ENCODE results near the gene KCNH4. TPM values are rescaled to one million over a fixed set of nuclear protein-coding genes. Genes with fewer than 3 reads are reported as not detected.

The KCNH4 gene
- total and polyA plus RNA-seq, 8 donors = not detected

GRCh38 chr17:42111265-42111636 is 69.7 kb downstream of the KCNH4 start:
- Histone ChIP-seq H3K4me1 (peaks cover 18 to 41% (median 36%) of the 10 kb centered on the region in 4 donors), H3K27me3 (no peaks in the 10 kb centered on the region), H3K36me3 (peaks cover 4 to 55% (median 45%) of the 10 kb centered on the region in 4 donors), H3K4me3 (peak overlapping the region; percentile 53 to 65 (median 60)), H3K9me3 (no peaks in the 10 kb centered on the region), H3K27ac (peak overlapping the region in 4 of 5 donors; percentile 92 to 96 (median 93))
- TF ChIP-seq EP300 (IDR thresholded peaks at IDR 0.05) (no peak), CTCF (IDR thresholded peaks at IDR 0.05) (no peak), POLR2A (IDR thresholded peaks at IDR 0.05) (no peak), POLR2AphosphoS5 (IDR thresholded peaks at IDR 0.05) (no peak)
- no peak for DNase-seq
- 80 to 92% (median 90%) methylated on average over 10 to 11 of the region's 11 CpGs for WGBS, 5 donors
- intact Hi-C loops (cut with DNase I; ENCODE audit: low total_unique reads) = loop anchor here (5.0 kb wide), 1 partner anchor 89 kb away; the partner anchor contains the start of gene NKIRAS2

DNA sequence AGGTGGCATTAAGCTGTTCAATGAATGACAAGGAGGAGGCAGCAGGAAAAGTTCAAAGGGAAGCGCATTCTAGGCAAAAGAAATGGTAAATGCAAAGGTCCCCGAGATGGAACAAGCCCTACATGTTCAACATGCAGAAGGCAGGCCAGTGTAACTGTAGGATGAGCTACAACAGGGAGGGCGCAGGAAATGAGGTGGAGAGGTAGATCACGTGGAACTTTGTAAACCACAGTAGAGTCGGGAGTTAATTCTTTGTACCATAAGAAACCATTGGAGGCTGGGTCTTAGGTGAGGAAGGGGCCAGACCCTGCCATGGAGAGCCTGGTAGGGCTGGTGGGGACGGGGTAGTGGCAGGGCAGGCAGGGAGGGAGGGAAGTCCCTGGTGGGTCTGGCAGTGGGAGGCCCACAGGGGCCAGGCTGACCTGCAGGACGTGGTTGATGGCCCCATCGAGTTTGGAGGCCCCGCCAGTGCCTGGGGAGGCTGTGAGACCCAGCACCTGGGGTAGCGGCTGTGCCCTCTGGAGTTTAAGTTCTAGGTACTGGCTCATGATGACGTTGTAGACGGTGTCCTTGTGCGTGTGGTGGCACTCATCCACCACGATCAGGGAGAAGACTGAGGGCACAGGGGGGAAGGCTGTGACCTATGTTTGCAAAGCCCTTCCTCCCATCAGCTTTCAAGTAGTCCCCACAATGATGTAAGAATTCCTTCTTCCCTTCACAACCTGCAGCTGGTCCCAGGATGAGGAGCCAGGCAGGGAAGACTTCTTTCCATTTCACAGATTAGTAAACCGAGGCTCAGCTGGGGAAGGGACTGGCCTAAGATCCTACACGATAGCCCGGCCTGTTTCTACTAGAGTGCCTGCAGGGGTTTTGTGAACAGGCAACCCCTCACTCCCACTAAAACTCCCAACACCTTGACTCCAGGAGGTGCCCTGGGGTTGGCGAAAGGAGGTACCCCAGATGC is 70.4 kb downstream of the KCNH4 start:
- H3K4me1 ChIP-seq = peaks cover 18 to 41% (median 36%) of the 10 kb centered on the region in 4 donors
- intact Hi-C loops (cut with DNase I; ENCODE audit: low total_unique reads) = loop anchor here (5.0 kb wide), 1 partner anchor 88 kb away; the partner anchor contains the start of gene NKIRAS2
- H3K9me3 ChIP-seq = no peaks in the 10 kb centered on the region
- H3K27ac ChIP-seq = peak overlapping the region in 2 of 5 donors; percentile 92 to 94
- peak overlapping the region in 1 of 4 donors; percentile 61 for H3K4me3 ChIP-seq
- no peaks in the 10 kb centered on the region for H3K27me3 ChIP-seq
- H3K36me3 ChIP-seq = peaks cover 0 to 53% (median 41%) of the 10 kb centered on the region in 4 donors
- TF ChIP-seq POLR2A (IDR thresholded peaks at IDR 0.05) = no peak
- no peak for DNase-seq
- 89 to 92% (median 90%) methylated on average over 18 of the region's 18 CpGs for WGBS, 5 donors

DNA sequence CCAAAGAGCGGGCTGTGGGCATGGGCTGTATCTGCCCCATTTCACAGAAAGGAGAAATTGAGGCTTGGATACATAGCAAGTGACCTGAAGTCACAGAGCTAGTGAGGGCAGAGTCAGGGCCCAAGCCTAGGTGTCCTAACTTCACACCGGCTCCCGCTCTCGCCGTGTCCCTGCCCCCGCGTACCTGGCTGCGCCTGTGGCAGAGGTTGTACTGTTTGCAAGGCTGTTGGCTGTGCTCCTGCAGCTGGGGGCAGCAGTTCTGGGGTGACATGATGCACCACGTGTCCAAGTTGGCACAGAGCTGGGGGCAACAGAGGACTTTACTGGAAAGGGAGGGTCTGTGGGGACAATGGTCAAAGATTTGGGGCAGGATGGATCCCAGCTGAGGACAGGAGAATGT is 71.9 kb downstream of the KCNH4 start:
- H3K4me3 ChIP-seq = no peak overlapping the region
- H3K36me3 ChIP-seq = peaks cover 6 to 55% (median 45%) of the 10 kb centered on the region in 4 donors
- TF ChIP-seq POLR2AphosphoS5 (IDR thresholded peaks at IDR 0.05) (no peak), POLR2A (IDR thresholded peaks at IDR 0.05) (no peak), CTCF (IDR thresholded peaks at IDR 0.05) (no peak), EP300 (IDR thresholded peaks at IDR 0.05) (no peak)
- 81 to 96% (median 90%) methylated on average over 7 to 9 of the region's 9 CpGs for WGBS, 5 donors
- H3K9me3 ChIP-seq = no peaks in the 10 kb centered on the region
- peaks cover 18 to 41% (median 36%) of the 10 kb centered on the region in 4 donors for H3K4me1 ChIP-seq
- no peaks in the 10 kb centered on the region for H3K27me3 ChIP-seq
- intact Hi-C loops (cut with DNase I; ENCODE audit: low total_unique reads) = no loop called here
- no peak for DNase-seq
- no peak overlapping the region for H3K27ac ChIP-seq

- Histone ChIP-seq H3K36me3 (peaks cover 11 to 61% (median 49%) of the 10 kb centered on the region in 4 donors), H3K27ac (no peak overlapping the region), H3K9me3 (no peaks in the 10 kb centered on the region), H3K27me3 (no peaks in the 10 kb centered on the region), H3K4me3 (peak overlapping the region in 3 of 4 donors; percentile 17 to 34 (median 31)), H3K4me1 (peaks cover 12 to 33% (median 28%) of the 10 kb centered on the region in 4 donors)
- intact Hi-C loops (cut with DNase I; ENCODE audit: low total_unique reads) = no loop called here
- TF ChIP-seq EP300 (IDR thresholded peaks at IDR 0.05) = no peak
- no peak for TF ChIP-seq CTCF (IDR thresholded peaks at IDR 0.05)
- no peak for TF ChIP-seq POLR2A (IDR thresholded peaks at IDR 0.05)
- no peak for TF ChIP-seq POLR2AphosphoS5 (IDR thresholded peaks at IDR 0.05)
- peak; percentile 86 to 94 for DNase-seq
- WGBS, 5 donors = 45 to 57% (median 52%) methylated on average over 42 to 51 of the region's 51 CpGs
Measured at GRCh38 chr17:42107597-42108576, 73.1 kb downstream of the KCNH4 start.
